ENCODE data around the gene ZNF74. TPM values are rescaled to one million over a fixed set of nuclear protein-coding genes. Genes with fewer than 3 reads are reported as not detected.

The ZNF74 gene
- total and polyA plus RNA-seq, 4 donors: 4.1 to 17.6 (median 8.6) TPM

- no peaks in the 10 kb centered on the region for H3K27me3 ChIP-seq (ENCODE audit: control insufficient read depth in 3 of 3, insufficient read depth in 3 of 3, low read length in 2 of 3)
- DNase-seq (no peak), ATAC-seq (ENCODE audit: insufficient read depth, low FRiP score) (no peak)
- no peaks in the 10 kb centered on the region for H3K9me3 ChIP-seq (ENCODE audit: control insufficient read depth in 4 of 4, insufficient read depth in 3 of 4, low read length in 3 of 4)
- TF ChIP-seq, protein P1, sequence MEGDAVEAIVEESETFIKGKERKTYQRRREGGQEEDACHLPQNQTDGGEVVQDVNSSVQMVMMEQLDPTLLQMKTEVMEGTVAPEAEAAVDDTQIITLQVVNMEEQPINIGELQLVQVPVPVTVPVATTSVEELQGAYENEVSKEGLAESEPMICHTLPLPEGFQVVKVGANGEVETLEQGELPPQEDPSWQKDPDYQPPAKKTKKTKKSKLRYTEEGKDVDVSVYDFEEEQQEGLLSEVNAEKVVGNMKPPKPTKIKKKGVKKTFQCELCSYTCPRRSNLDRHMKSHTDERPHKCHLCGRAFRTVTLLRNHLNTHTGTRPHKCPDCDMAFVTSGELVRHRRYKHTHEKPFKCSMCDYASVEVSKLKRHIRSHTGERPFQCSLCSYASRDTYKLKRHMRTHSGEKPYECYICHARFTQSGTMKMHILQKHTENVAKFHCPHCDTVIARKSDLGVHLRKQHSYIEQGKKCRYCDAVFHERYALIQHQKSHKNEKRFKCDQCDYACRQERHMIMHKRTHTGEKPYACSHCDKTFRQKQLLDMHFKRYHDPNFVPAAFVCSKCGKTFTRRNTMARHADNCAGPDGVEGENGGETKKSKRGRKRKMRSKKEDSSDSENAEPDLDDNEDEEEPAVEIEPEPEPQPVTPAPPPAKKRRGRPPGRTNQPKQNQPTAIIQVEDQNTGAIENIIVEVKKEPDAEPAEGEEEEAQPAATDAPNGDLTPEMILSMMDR (IDR thresholded peaks at IDR 0.05; ENCODE audit: control extremely low read depth, extremely low read depth): no peak
- H3K4me1 ChIP-seq (ENCODE audit: control insufficient read depth in 5 of 5, insufficient read depth in 5 of 5, low read length in 5 of 5): peaks cover 0 to under 1% (median 0%) of the 10 kb centered on the region in 5 donors
- no peak overlapping the region for H3K9ac ChIP-seq (ENCODE audit: insufficient read depth in 1 of 2, low read length in 2 of 2)
- no peak overlapping the region for H3K27ac ChIP-seq (ENCODE audit: low read depth in 1 of 2, low read length in 1 of 2)
- no peaks in the 10 kb centered on the region for H3K36me3 ChIP-seq (ENCODE audit: control insufficient read depth in 4 of 4, insufficient read depth in 4 of 4, low read length in 4 of 4)
- H3K4me3 ChIP-seq: no peak overlapping the region
Observed at GRCh38 chr22:20388200-20388599, 5.8 kb upstream of the ZNF74 start.

DNA sequence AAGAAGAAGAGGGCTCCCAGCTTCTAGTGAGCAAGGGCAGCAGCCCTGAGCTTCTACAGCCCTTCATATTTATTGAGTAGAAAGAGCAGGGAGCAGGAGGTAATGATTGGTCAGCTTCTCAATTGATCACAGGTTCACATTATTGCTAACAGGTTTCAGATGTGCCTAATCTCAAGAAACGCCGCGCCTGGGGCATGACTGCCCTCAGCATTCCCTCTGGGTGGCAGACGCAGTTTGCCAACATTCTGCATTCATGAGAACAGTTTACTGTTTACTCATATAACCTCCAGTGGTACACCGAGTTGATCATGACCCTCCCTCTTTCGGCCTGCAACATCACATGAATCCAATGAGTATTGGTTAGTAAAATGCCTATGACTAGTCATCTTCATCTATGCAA is 4.7 kb upstream of the ZNF74 start:
- no peak for DNase-seq
- no peak overlapping the region for H3K9ac ChIP-seq (ENCODE audit: insufficient read depth in 1 of 2, low read length in 2 of 2)
- 94 to 96% methylated on average over 6 of the region's 6 CpGs for WGBS, 2 donors
- peaks cover 0 to 6% (median 0%) of the 10 kb centered on the region in 5 donors for H3K4me1 ChIP-seq (ENCODE audit: control insufficient read depth in 5 of 5, insufficient read depth in 5 of 5, low read length in 5 of 5)
- no peak for ATAC-seq (ENCODE audit: insufficient read depth, low FRiP score)
- H3K4me3 ChIP-seq: no peak overlapping the region
- no peaks in the 10 kb centered on the region for H3K27me3 ChIP-seq (ENCODE audit: control insufficient read depth in 3 of 3, insufficient read depth in 3 of 3, low read length in 2 of 3)
- H3K27ac ChIP-seq (ENCODE audit: low read depth in 1 of 2, low read length in 1 of 2): no peak overlapping the region
- H3K36me3 ChIP-seq (ENCODE audit: control insufficient read depth in 4 of 4, insufficient read depth in 4 of 4, low read length in 4 of 4): no peaks in the 10 kb centered on the region
- no peaks in the 10 kb centered on the region for H3K9me3 ChIP-seq (ENCODE audit: control insufficient read depth in 4 of 4, insufficient read depth in 3 of 4, low read length in 3 of 4)
- TF ChIP-seq, protein P1 (IDR thresholded peaks at IDR 0.05; ENCODE audit: control extremely low read depth, extremely low read depth): no peak

DNA sequence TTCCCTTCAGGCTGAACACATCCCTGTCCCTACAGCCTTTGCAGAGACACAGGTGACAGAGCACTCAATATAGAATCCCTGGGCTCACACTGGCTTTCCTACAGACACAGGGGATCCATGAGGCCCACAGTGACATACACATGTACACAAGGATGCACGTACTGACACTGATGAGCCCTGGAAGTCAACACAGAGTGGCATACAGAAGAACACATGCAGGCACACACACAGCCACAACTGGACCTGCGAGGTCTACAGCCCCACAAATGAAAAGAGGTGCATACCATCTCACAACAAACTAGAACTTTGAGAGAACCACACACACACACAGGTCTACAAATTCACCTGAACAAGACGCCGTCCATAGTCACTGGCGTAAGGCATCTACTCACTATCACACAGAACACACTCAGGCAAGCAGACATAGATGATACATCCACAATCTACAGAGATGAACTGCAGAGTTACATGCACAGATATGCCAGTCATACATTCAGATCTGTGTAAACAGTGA is 3.5 kb upstream of the ZNF74 start:
- no peaks in the 10 kb centered on the region for H3K36me3 ChIP-seq (ENCODE audit: control insufficient read depth in 4 of 4, insufficient read depth in 4 of 4, low read length in 4 of 4)
- WGBS, 2 donors: 91 to 97% methylated on average over 5 of the region's 5 CpGs
- DNase-seq: no peak

More for the DNA sequence above, 3.5 kb upstream of the ZNF74 start:
- Histone ChIP-seq H3K27me3 (ENCODE audit: control insufficient read depth in 3 of 3, insufficient read depth in 3 of 3, low read length in 2 of 3) (no peaks in the 10 kb centered on the region), H3K9me3 (ENCODE audit: control insufficient read depth in 4 of 4, insufficient read depth in 3 of 4, low read length in 3 of 4) (no peaks in the 10 kb centered on the region), H3K27ac (ENCODE audit: low read depth in 1 of 2, low read length in 1 of 2) (no peak overlapping the region), H3K4me1 (ENCODE audit: control insufficient read depth in 5 of 5, insufficient read depth in 5 of 5, low read length in 5 of 5) (peaks cover 0 to 15% (median 2%) of the 10 kb centered on the region in 5 donors), H3K4me3 (no peak overlapping the region), H3K9ac (ENCODE audit: insufficient read depth in 1 of 2, low read length in 2 of 2) (no peak overlapping the region)
- TF ChIP-seq, protein P1 (IDR thresholded peaks at IDR 0.05; ENCODE audit: control extremely low read depth, extremely low read depth): no peak
- ATAC-seq (ENCODE audit: insufficient read depth, low FRiP score): no peak
